Kidney glomerular epithelial cell (primary cell): ENCODE measurements around the gene BNIP5.

Experiments
- DNase-seq: peaks from one replicate; lab custom pipeline; 2025; lab: John Stamatoyannopoulos, UW

Gene BNIP5

GRCh38 chr6:36322591-36322990 is 14.1 kb downstream of the BNIP5 start:
- DNase-seq: no peak

- no peak for DNase-seq
These were observed 16.2 kb downstream of the BNIP5 start for GRCh38 chr6:36320475-36320874.

GRCh38 chr6:36319821-36320220 is 16.9 kb downstream of the BNIP5 start:
- no peak for DNase-seq

- DNase-seq: no peak
These were observed 17.3 kb downstream of the BNIP5 start for GRCh38 chr6:36319436-36319762.

GRCh38 chr6:36318690-36319435 is 17.8 kb downstream of the BNIP5 start:
- peak; percentile 5 for DNase-seq

- DNase-seq: no peak
These were observed 19.1 kb downstream of the BNIP5 start for GRCh38 chr6:36317623-36318022.

GRCh38 chr6:36315921-36316320 is 20.8 kb downstream of the BNIP5 start:
- DNase-seq: no peak

- DNase-seq: peak; percentile 29
These were observed 22.3 kb downstream of the BNIP5 start for GRCh38 chr6:36314221-36315014.

- no peak for DNase-seq
These were observed 23.1 kb downstream of the BNIP5 start for GRCh38 chr6:36313649-36313936.

GRCh38 chr6:36312854-36313648 is 23.6 kb downstream of the BNIP5 start:
- DNase-seq: no peak

GRCh38 chr6:36309900-36310299 is 26.8 kb downstream of the BNIP5 start:
- DNase-seq: no peak

- DNase-seq: no peak
These were observed 27.5 kb downstream of the BNIP5 start for GRCh38 chr6:36309203-36309602.

GRCh38 chr6:36308514-36308913 is 28.2 kb downstream of the BNIP5 start:
- no peak for DNase-seq

GRCh38 chr6:36306375-36306774 is 30.3 kb downstream of the BNIP5 start:
- DNase-seq: no peak

GRCh38 chr6:36305885-36306284 is 30.8 kb downstream of the BNIP5 start:
- DNase-seq: no peak

GRCh38 chr6:36302227-36302976 is 34.3 kb downstream of the BNIP5 start:
- peak; percentile 67 for DNase-seq

GRCh38 chr6:36301781-36302180 is 34.9 kb downstream of the BNIP5 start:
- no peak for DNase-seq

- no peak for DNase-seq
These were observed 35.5 kb downstream of the BNIP5 start for GRCh38 chr6:36301085-36301658.

- no peak for DNase-seq
These were observed 38.7 kb downstream of the BNIP5 start for GRCh38 chr6:36298027-36298426.

GRCh38 chr6:36297511-36297910 is 39.2 kb downstream of the BNIP5 start:
- no peak for DNase-seq

- DNase-seq: no peak
These were observed 39.6 kb downstream of the BNIP5 start for GRCh38 chr6:36297051-36297450.

GRCh38 chr6:36296240-36296639 is 40.4 kb downstream of the BNIP5 start:
- no peak for DNase-seq
